Kidney (tissue), 11 donors: ENCODE results near the gene MBD3L2B. TPM values are rescaled to one million over a fixed set of nuclear protein-coding genes. Genes with fewer than 3 reads are reported as not detected.
"Not testable (repeated sequence)": the region's sequence is repeated elsewhere in the genome, so short reads cannot be mapped to it uniquely, and the experiment has no call there.

Experiments used
- DNase-seq, 5 donors: peaks; one replicate each; pipeline ENCODE4 v3.0.0-alpha.2; 2013 to 2020
- FAIRE-seq: peaks from 2 replicates; lab custom pipeline; 2012; peaks lifted over from hg19 to GRCh38; lab: Jason Lieb, UNC
- H3K27ac ChIP-seq, 2 donors: one replicate each; pipeline ENCODE4 v1.7.0; 2013; ENCODE audit warnings: low read depth in 2 of 2, low read length in 2 of 2, inconsistent platforms in 1 of 2
- H3K27me3 ChIP-seq: one replicate; pipeline ENCODE4 v1.7.1; 2013; ENCODE audit warnings: low read length, inconsistent platforms; ENCODE audit not compliant: control insufficient read depth, insufficient read depth
- H3K36me3 ChIP-seq, 3 donors: one replicate each; pipeline versions ENCODE4 v1.7.0 to v1.7.1; 2013; ENCODE audit warnings: low read length in 3 of 3, control low read depth in 1 of 3, inconsistent platforms in 1 of 3; ENCODE audit not compliant: insufficient read depth in 3 of 3, control insufficient read depth in 2 of 3
- H3K4me1 ChIP-seq, 3 donors: one replicate each; pipeline versions ENCODE4 v1.7.0 to v1.7.1; 2013; ENCODE audit warnings: low read length in 3 of 3, inconsistent platforms in 1 of 3, low read depth in 1 of 3; ENCODE audit not compliant: control insufficient read depth in 2 of 3, insufficient read depth in 2 of 3
- H3K4me3 ChIP-seq, 3 donors: one replicate each; pipeline versions ENCODE4 v1.7.0 to v1.8.1; 2013; ENCODE audit warnings: low read length in 3 of 3, control low read depth in 1 of 3, inconsistent platforms in 1 of 3
- H3K9ac ChIP-seq, 3 donors: one replicate each; pipeline versions ENCODE4 v1.7.0 to v1.7.1; 2013; ENCODE audit warnings: low read length in 3 of 3, control low read depth in 1 of 3, inconsistent platforms in 1 of 3
- H3K9me3 ChIP-seq, 3 donors: one replicate each; pipeline versions ENCODE4 v1.7.0 to v1.7.1; 2013; ENCODE audit warnings: low read length in 3 of 3, control low read depth in 1 of 3, inconsistent platforms in 1 of 3; ENCODE audit not compliant: control insufficient read depth in 2 of 3, insufficient read depth in 1 of 3
- intact Hi-C: fragments of 100-400 bp; cut with DNase I; formaldehyde crosslinking; loops from one replicate; pipeline ENCODE4 v1.11.1; 2022
- polyA plus RNA-seq: library from polyadenylated mRNA; stranded (reverse); fragments of 350-450 nt; fragmentation: Illumina TruSeq; extraction: RNeasy Lipid Tissue Mini Kit (QIAGEN cat#74804); gene quantifications from one replicate; pipeline ENCODE4 v1.2.3, GENCODE V29; 2014; ENCODE audit warnings: low read depth, low replicate concordance; ENCODE audit not compliant: insufficient read depth
- total RNA-seq: library from RNA; stranded (reverse); fragmentation: NEBNext Ultra II Directional; extraction: Animal tissue kit (Norgen Biotek cat#: 25700); gene quantifications from one replicate; pipeline ENCODE4 v1.2.1, GENCODE V29; 2021
- donor health status: control.
- donor health status: control.
- donor health status: DM: yes; HTN: yes; CAD: no.
- donor health status: Normal renal cell carcinoma (clear cell type).

The MBD3L2B gene
- total and polyA plus RNA-seq, 2 donors from 2014 or later = not detected

GRCh38 chr19:7056371-7056770 is 35.1 kb upstream of the MBD3L2B start:
- H3K36me3 ChIP-seq, H3K27ac ChIP-seq, DNase-seq, FAIRE-seq, H3K4me1 ChIP-seq, H3K9me3 ChIP-seq, H3K9ac ChIP-seq, H3K27me3 ChIP-seq, intact Hi-C loops, H3K4me3 ChIP-seq: not testable (repeated sequence)

GRCh38 chr19:7055679-7056078 is 34.4 kb upstream of the MBD3L2B start:
- H3K4me3 ChIP-seq, H3K9ac ChIP-seq, H3K27me3 ChIP-seq, H3K36me3 ChIP-seq, FAIRE-seq, H3K9me3 ChIP-seq, H3K27ac ChIP-seq, intact Hi-C loops, H3K4me1 ChIP-seq, DNase-seq: not testable (repeated sequence)

GRCh38 chr19:7054635-7055368 is 33.6 kb upstream of the MBD3L2B start:
- H3K27me3 ChIP-seq, H3K4me1 ChIP-seq, intact Hi-C loops, H3K27ac ChIP-seq, H3K36me3 ChIP-seq, DNase-seq, H3K4me3 ChIP-seq, H3K9ac ChIP-seq, FAIRE-seq, H3K9me3 ChIP-seq: not testable (repeated sequence)

GRCh38 chr19:7052896-7053295 is 31.7 kb upstream of the MBD3L2B start:
- H3K4me1 ChIP-seq, H3K27me3 ChIP-seq, H3K4me3 ChIP-seq, H3K36me3 ChIP-seq, intact Hi-C loops, H3K27ac ChIP-seq, H3K9me3 ChIP-seq, FAIRE-seq, H3K9ac ChIP-seq: not testable (repeated sequence)
- peak in 1 of 5 donors; percentile 17 for DNase-seq

GRCh38 chr19:7051421-7051820 is 30.2 kb upstream of the MBD3L2B start:
- H3K9me3 ChIP-seq, H3K36me3 ChIP-seq, intact Hi-C loops, H3K9ac ChIP-seq, H3K27me3 ChIP-seq, H3K27ac ChIP-seq, H3K4me3 ChIP-seq, FAIRE-seq, H3K4me1 ChIP-seq: not testable (repeated sequence)
- DNase-seq = peak in 1 of 5 donors; percentile 54

- H3K36me3 ChIP-seq, H3K27ac ChIP-seq, H3K4me3 ChIP-seq, FAIRE-seq, H3K9me3 ChIP-seq, H3K4me1 ChIP-seq, H3K9ac ChIP-seq, intact Hi-C loops, DNase-seq, H3K27me3 ChIP-seq: not testable (repeated sequence)
Measured at GRCh38 chr19:7049021-7049420, 27.8 kb upstream of the MBD3L2B start, which contains the start of gene MBD3L2. TSS of gene MBD3L2 (plus strand) at chr19:7049321. CDS start at chr19:7049374, 53 bp downstream.

- FAIRE-seq, H3K9ac ChIP-seq, intact Hi-C loops, H3K36me3 ChIP-seq, DNase-seq, H3K27me3 ChIP-seq, H3K27ac ChIP-seq, H3K9me3 ChIP-seq, H3K4me3 ChIP-seq, H3K4me1 ChIP-seq: not testable (repeated sequence)
Measured at GRCh38 chr19:7041563-7041962, 20.3 kb upstream of the MBD3L2B start.

- intact Hi-C loops, DNase-seq, H3K4me3 ChIP-seq, H3K9ac ChIP-seq, H3K36me3 ChIP-seq, FAIRE-seq, H3K27ac ChIP-seq, H3K9me3 ChIP-seq, H3K27me3 ChIP-seq, H3K4me1 ChIP-seq: not testable (repeated sequence)
Measured at GRCh38 chr19:7040079-7040478, 18.8 kb upstream of the MBD3L2B start, which contains the start of gene MBD3L4. TSS of gene MBD3L4 (minus strand) at chr19:7040179. CDS start at chr19:7040144, 35 bp downstream.
